OCI-LY3 (cell line): Measurements from ENCODE around the gene NARS2.

Experiments used
- H2AFZ ChIP-seq: fragments of 200-600, 300-600 bp; shearing (Covaris generic); 2 replicates; pipeline ENCODE4 v1.6.0; 2014; ENCODE audit warnings: antibody characterized with exemption, low read depth, low read length
- H3K27ac ChIP-seq: fragments of 200-600, 300-600 bp; sonication (generic); 2 replicates; pipeline ENCODE4 v1.5.1; 2014; ENCODE audit warnings: mild to moderate bottlenecking, low read length, moderate library complexity, mixed read lengths
- H3K27me3 ChIP-seq: fragments of 200-600, 300-600 bp; sonication (generic); 2 replicates; pipeline ENCODE4 v1.6.1; 2014; ENCODE audit warnings: low read depth, low read length, mixed read lengths
- H3K36me3 ChIP-seq: fragments of 200-600, 300-600 bp; sonication (generic); replicated peaks from 2 replicates; pipeline ENCODE3; 2014; ENCODE audit warnings: low read depth, low read length, mixed read lengths
- H3K4me1 ChIP-seq: fragments of 300-600, 200-600 bp; sonication (generic); 2 replicates; pipeline ENCODE4 v1.6.1; 2014; ENCODE audit warnings: low read length, mixed read lengths
- H3K4me2 ChIP-seq: fragments of 200-600, 300-600 bp; sonication (generic); 2 replicates; pipeline ENCODE4 v1.6.1; 2014; ENCODE audit warnings: low read length, mixed read lengths
- H3K4me3 ChIP-seq: fragments of 300-600, 200-600 bp; sonication (generic); 2 replicates; pipeline ENCODE4 v1.5.1; 2014; ENCODE audit warnings: antibody characterized with exemption, mild to moderate bottlenecking, low read length, moderate library complexity
- H3K79me2 ChIP-seq: fragments of 300-600, 200-600 bp; shearing (Covaris generic); 2 replicates; pipeline ENCODE4 v1.6.1; 2014; ENCODE audit warnings: mild to moderate bottlenecking, low read length, mixed read lengths
- H3K9ac ChIP-seq: fragments of 300-600, 200-600 bp; shearing (Covaris generic); 2 replicates; pipeline ENCODE4 v1.6.0; 2014; ENCODE audit warnings: mild to moderate bottlenecking, low read length, moderate library complexity
- H3K9me3 ChIP-seq: fragments of 200-600, 300-600 bp; shearing (Covaris generic); 2 replicates; pipeline ENCODE4 v1.6.1; 2014; ENCODE audit warnings: low read length, mixed read lengths; ENCODE audit not compliant: insufficient read depth
- H4K20me1 ChIP-seq: fragments of 200-600, 300-600 bp; sonication (generic); 2 replicates; pipeline ENCODE4 v1.6.1; 2016; ENCODE audit warnings: low read length, mixed read lengths; ENCODE audit not compliant: insufficient read depth
- CTCF ChIP-seq: fragments of 200-600, 300-600 bp; sonication (generic); IDR thresholded peaks from 2 replicates; pipeline ENCODE4 v1.5.1; 2014; ENCODE audit warnings: antibody characterized with exemption, low read length, low read depth
- EZH2phosphoT487 ChIP-seq: fragments of 200-600 bp; shearing (Covaris generic); IDR thresholded peaks from 2 replicates; pipeline ENCODE4 v1.6.1; 2018; ENCODE audit warnings: antibody characterized with exemption, mixed run types, low read depth

NARS2 gene

GRCh38 chr11:78438298-78438975 lies 136.2 kb downstream of the NARS2 start:
- no peak overlapping the region for H3K9ac ChIP-seq
- peak overlapping the region; percentile 38 for H3K4me2 ChIP-seq
- peak overlapping the region; percentile 41 for H3K27ac ChIP-seq
- H3K36me3 ChIP-seq, result peaks cover 31% of the 10 kb centered on the region
- H3K4me1 ChIP-seq, result peaks cover 22% of the 10 kb centered on the region
- TF ChIP-seq EZH2phosphoT487, result no peak
- no peak for TF ChIP-seq CTCF
- H3K27me3 ChIP-seq, result no peaks in the 10 kb centered on the region
- H2AFZ ChIP-seq, result no peak overlapping the region
- H3K79me2 ChIP-seq, result no peaks in the 10 kb centered on the region
- no peaks in the 10 kb centered on the region for H4K20me1 ChIP-seq
- no peaks in the 10 kb centered on the region for H3K9me3 ChIP-seq
- peak overlapping the region; percentile 14; the same call in 1 of the 2 replicates for H3K4me3 ChIP-seq

- H3K27me3 ChIP-seq, result no peaks in the 10 kb centered on the region
- TF ChIP-seq CTCF, result no peak
- no peak for TF ChIP-seq EZH2phosphoT487
Observed at GRCh38 chr11:78432956-78433355, 141.7 kb downstream of the NARS2 start.

GRCh38 chr11:78432058-78432515 lies 142.6 kb downstream of the NARS2 start:
- TF ChIP-seq CTCF, result peak; percentile 58
- TF ChIP-seq EZH2phosphoT487, result no peak
- Histone ChIP-seq H3K27ac (no peak overlapping the region), H3K4me1 (peaks cover 46% of the 10 kb centered on the region), H2AFZ (no peak overlapping the region), H3K9ac (no peak overlapping the region), H3K4me3 (no peak overlapping the region), H3K79me2 (no peaks in the 10 kb centered on the region), H3K27me3 (no peaks in the 10 kb centered on the region), H4K20me1 (no peaks in the 10 kb centered on the region), H3K9me3 (no peaks in the 10 kb centered on the region), H3K36me3 (peaks cover 7% of the 10 kb centered on the region), H3K4me2 (no peak overlapping the region)

More at GRCh38 chr11:78432956-78433355, 141.7 kb downstream of the NARS2 start:
- H3K4me2 ChIP-seq, result no peak overlapping the region
- no peaks in the 10 kb centered on the region for H3K79me2 ChIP-seq
- H3K27ac ChIP-seq, result no peak overlapping the region
- no peaks in the 10 kb centered on the region for H4K20me1 ChIP-seq
- peaks cover 39% of the 10 kb centered on the region for H3K4me1 ChIP-seq
- H2AFZ ChIP-seq, result no peak overlapping the region
- H3K36me3 ChIP-seq, result peaks cover 7% of the 10 kb centered on the region
- no peaks in the 10 kb centered on the region for H3K9me3 ChIP-seq
- no peak overlapping the region for H3K9ac ChIP-seq
- no peak overlapping the region for H3K4me3 ChIP-seq

- Histone ChIP-seq H2AFZ (no peak overlapping the region), H3K27ac (peak overlapping the region; percentile 95), H3K4me3 (peak overlapping the region; percentile 8; the same call in 1 of the 2 replicates), H3K79me2 (no peaks in the 10 kb centered on the region), H3K4me2 (peak overlapping the region; percentile 94), H3K9me3 (no peaks in the 10 kb centered on the region), H4K20me1 (no peaks in the 10 kb centered on the region), H3K4me1 (peaks cover 70% of the 10 kb centered on the region), H3K36me3 (no peaks in the 10 kb centered on the region), H3K27me3 (no peaks in the 10 kb centered on the region), H3K9ac (peak overlapping the region; percentile 13; the same call in 1 of the 2 replicates)
- TF ChIP-seq EZH2phosphoT487 (no peak), CTCF (no peak)
Observed at GRCh38 chr11:78429660-78430059, 145.0 kb downstream of the NARS2 start.
